OCI-LY7 (cell line): ENCODE measurements around the gene SCYGR4. TPM values are rescaled to one million over a fixed set of nuclear protein-coding genes. Genes with fewer than 3 reads are reported as not detected.

Source experiments
- BruUV-seq: library from RNA; stranded (reverse); fragments of 400-500 nt; replicated peaks from 2 replicates; lab custom pipeline; 2021; lab: Mats Ljungman, UMichigan
- CTCF ChIA-PET: fragments of 300-600 bp; sonication (Branson Sonifier 250); formaldehyde crosslinking; loops from one replicate; lab custom pipeline; 2022; ENCODE audit warnings: antibody characterized with exemption; ENCODE audit not compliant: unreplicated experiment; lab: Charles Lee
- POLR2A ChIA-PET: fragments of 300-600 bp; sonication (Branson Sonifier 250); formaldehyde crosslinking; loops from one replicate; lab custom pipeline; 2022; ENCODE audit warnings: antibody characterized with exemption; lab: Charles Lee
- DNase-seq: peaks from one replicate; pipeline ENCODE4 v3.0.0-alpha.2; 2015; ENCODE audit warnings: low spot score
- H2AFZ ChIP-seq: fragments of 200-600 bp; sonication (generic), shearing (Covaris generic); 2 replicates; pipeline ENCODE4 v1.6.1; 2014; ENCODE audit warnings: mild to moderate bottlenecking, antibody characterized with exemption, low read length, moderate library complexity
- H3K27ac ChIP-seq: fragments of 200-600 bp; sonication (generic); 2 replicates; pipeline ENCODE4 v1.5.1; 2014; ENCODE audit warnings: mixed run types, low read depth, mild to moderate bottlenecking, moderate library complexity, low read length, inconsistent platforms; ENCODE audit not compliant: poor library complexity, severe bottlenecking
- H3K36me3 ChIP-seq: fragments of 200-600 bp; sonication (generic); 2 replicates; pipeline ENCODE4 v1.6.1; 2014; ENCODE audit warnings: mild to moderate bottlenecking, antibody characterized with exemption, low read length, moderate library complexity, mixed read lengths; ENCODE audit not compliant: insufficient read depth
- H3K4me1 ChIP-seq: fragments of 200-600 bp; sonication (generic); 2 replicates; pipeline ENCODE4 v1.5.1; 2014; ENCODE audit warnings: mild to moderate bottlenecking, low read length; ENCODE audit not compliant: insufficient read depth, poor library complexity, severe bottlenecking
- H3K4me2 ChIP-seq: fragments of 200-600 bp; sonication (generic); 2 replicates; pipeline ENCODE4 v1.6.1; 2014; ENCODE audit warnings: mild to moderate bottlenecking, low read length
- H3K4me3 ChIP-seq: fragments of 200-600 bp; sonication (generic); 2 replicates; pipeline ENCODE4 v1.5.1; 2014; ENCODE audit warnings: mild to moderate bottlenecking, low read depth, low read length; ENCODE audit not compliant: poor library complexity, severe bottlenecking
- H3K79me2 ChIP-seq: fragments of 200-600 bp; sonication (generic); 2 replicates; pipeline ENCODE4 v1.6.1; 2016; ENCODE audit warnings: low read depth, mild to moderate bottlenecking, low read length, moderate library complexity, mixed read lengths; ENCODE audit not compliant: insufficient read depth
- H3K9me2 ChIP-seq: fragments of 200-600 bp; sonication (generic); 2 replicates; pipeline ENCODE4 v1.6.1; 2016; ENCODE audit warnings: mild to moderate bottlenecking, low read length, mixed read lengths; ENCODE audit not compliant: insufficient read depth
- H3K9me3 ChIP-seq: fragments of 200-600 bp; sonication (generic); 2 replicates; pipeline ENCODE4 v1.6.1; 2014; ENCODE audit warnings: mild to moderate bottlenecking, mixed run types, low read length, mixed read lengths
- H4K20me1 ChIP-seq: fragments of 200-600 bp; sonication (generic); 2 replicates; pipeline ENCODE4 v1.6.1; 2014; ENCODE audit warnings: mild to moderate bottlenecking, antibody characterized with exemption, low read length, moderate library complexity, mixed read lengths; ENCODE audit not compliant: insufficient read depth
- EZH2phosphoT487 ChIP-seq: fragments of 200-600 bp; sonication (generic); IDR thresholded peaks from 2 replicates; pipeline ENCODE4 v1.6.1; 2018; ENCODE audit warnings: low read depth, borderline replicate concordance, mild to moderate bottlenecking, mixed run types, antibody characterized with exemption, low read length, moderate library complexity, mixed read lengths
- intact Hi-C: fragments of 100-400 bp; cut with micrococcal nuclease; formaldehyde crosslinking; loops from one replicate; pipeline ENCODE4 v1.10.0; 2022; ENCODE audit not compliant: unreplicated experiment
- total RNA-seq, 2 experiments: library from RNA; depleted of rRNA in 1 of 2; stranded (reverse); fragments of >200 nt in 1 of 2; shearing (Covaris generic) in 1 of 2; gene quantifications; 2 replicates each; pipeline ENCODE4 v1.2.3, GENCODE V29; 2014 to 2022
- TF ChIP-seq, protein P1 (sequence below): fragments of 200-600 bp; sonication (generic); conservative IDR thresholded peaks from 2 replicates; pipeline ENCODE4 v1.5.1; 2014; ENCODE audit warnings: mild to moderate bottlenecking, antibody characterized with exemption, low read length, moderate library complexity, mixed read lengths

SCYGR4 gene
- total RNA-seq, 2 experiments from 2014 or later = not detected

DNA sequence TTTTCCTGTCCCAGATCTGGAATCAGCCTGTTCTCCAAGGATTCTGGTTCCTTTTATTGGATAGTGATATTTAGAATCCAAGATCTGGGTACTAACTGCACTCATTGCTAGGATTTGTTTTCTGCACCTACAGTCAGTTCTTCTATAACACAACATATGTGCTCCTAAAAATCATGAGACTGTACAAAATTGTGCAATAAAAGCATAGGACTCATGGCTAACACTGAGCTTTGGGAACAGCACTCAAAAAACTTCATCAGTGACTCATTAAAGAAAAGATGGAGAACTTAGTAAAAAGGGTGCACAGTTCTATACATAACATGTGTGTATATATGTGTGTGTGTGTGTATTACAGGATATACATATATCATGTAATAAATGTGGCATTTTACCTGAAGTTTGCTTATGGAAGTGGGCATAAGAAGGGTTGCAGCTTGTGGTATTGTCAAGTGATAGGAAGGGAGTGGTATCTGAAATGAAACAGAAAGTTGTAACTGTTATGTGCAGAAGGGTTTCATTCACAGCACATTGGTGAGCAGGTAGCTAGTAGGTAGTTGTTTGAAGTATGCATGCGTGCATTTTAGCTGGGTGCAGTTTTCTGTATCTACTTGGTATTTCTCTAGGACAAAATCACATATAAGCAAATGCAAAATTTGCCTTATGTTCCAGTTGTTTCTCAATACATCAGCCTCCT lies 24.5 kb upstream of the SCYGR4 start:
- Histone ChIP-seq H3K36me3 (no peaks in the 10 kb centered on the region), H3K4me2 (no peak overlapping the region), H3K27ac (no peak overlapping the region), H3K4me1 (no peaks in the 10 kb centered on the region), H3K9me3 (no peaks in the 10 kb centered on the region), H2AFZ (no peak overlapping the region), H3K79me2 (no peaks in the 10 kb centered on the region), H3K9me2 (no peaks in the 10 kb centered on the region), H4K20me1 (no peaks in the 10 kb centered on the region), H3K4me3 (no peak overlapping the region)
- ChIA-PET CTCF (no interaction called here), POLR2A (no interaction called here)
- intact Hi-C loops = no loop called here
- no peak for DNase-seq
- no peak for TF ChIP-seq EZH2phosphoT487
- TF ChIP-seq, protein P1, sequence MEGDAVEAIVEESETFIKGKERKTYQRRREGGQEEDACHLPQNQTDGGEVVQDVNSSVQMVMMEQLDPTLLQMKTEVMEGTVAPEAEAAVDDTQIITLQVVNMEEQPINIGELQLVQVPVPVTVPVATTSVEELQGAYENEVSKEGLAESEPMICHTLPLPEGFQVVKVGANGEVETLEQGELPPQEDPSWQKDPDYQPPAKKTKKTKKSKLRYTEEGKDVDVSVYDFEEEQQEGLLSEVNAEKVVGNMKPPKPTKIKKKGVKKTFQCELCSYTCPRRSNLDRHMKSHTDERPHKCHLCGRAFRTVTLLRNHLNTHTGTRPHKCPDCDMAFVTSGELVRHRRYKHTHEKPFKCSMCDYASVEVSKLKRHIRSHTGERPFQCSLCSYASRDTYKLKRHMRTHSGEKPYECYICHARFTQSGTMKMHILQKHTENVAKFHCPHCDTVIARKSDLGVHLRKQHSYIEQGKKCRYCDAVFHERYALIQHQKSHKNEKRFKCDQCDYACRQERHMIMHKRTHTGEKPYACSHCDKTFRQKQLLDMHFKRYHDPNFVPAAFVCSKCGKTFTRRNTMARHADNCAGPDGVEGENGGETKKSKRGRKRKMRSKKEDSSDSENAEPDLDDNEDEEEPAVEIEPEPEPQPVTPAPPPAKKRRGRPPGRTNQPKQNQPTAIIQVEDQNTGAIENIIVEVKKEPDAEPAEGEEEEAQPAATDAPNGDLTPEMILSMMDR = no peak
- BruUV-seq = no TSS peak

GRCh38 chr2:227595797-227596196 lies 21.5 kb upstream of the SCYGR4 start:
- Histone ChIP-seq H3K4me2 (no peak overlapping the region), H4K20me1 (no peaks in the 10 kb centered on the region), H3K9me3 (no peaks in the 10 kb centered on the region), H3K36me3 (no peaks in the 10 kb centered on the region), H3K79me2 (no peaks in the 10 kb centered on the region), H3K4me1 (no peaks in the 10 kb centered on the region), H3K9me2 (no peaks in the 10 kb centered on the region), H2AFZ (no peak overlapping the region), H3K4me3 (no peak overlapping the region), H3K27ac (no peak overlapping the region)
- intact Hi-C loops = no loop called here
- POLR2A ChIA-PET = no interaction called here
- BruUV-seq = no TSS peak
- CTCF ChIA-PET = no interaction called here
- TF ChIP-seq EZH2phosphoT487 = no peak
- TF ChIP-seq, protein P1 = no peak
- DNase-seq = no peak

- TF ChIP-seq, protein P1 = no peak
- no peak for TF ChIP-seq EZH2phosphoT487
These were observed 20.3 kb upstream of the SCYGR4 start for GRCh38 chr2:227597036-227597435.

More at GRCh38 chr2:227597036-227597435, 20.3 kb upstream of the SCYGR4 start:
- POLR2A ChIA-PET = interaction anchor here (0.6 kb wide), 1 partner anchor 38 kb away, joined by 9 read pairs; no protein-coding TSS in a partner anchor
- intact Hi-C loops = no loop called here
- no peaks in the 10 kb centered on the region for H3K4me1 ChIP-seq
- H3K9me3 ChIP-seq = no peaks in the 10 kb centered on the region
- no TSS peak for BruUV-seq
- H3K27ac ChIP-seq = no peak overlapping the region
- no peaks in the 10 kb centered on the region for H3K79me2 ChIP-seq
- CTCF ChIA-PET = no interaction called here
- no peak overlapping the region for H3K4me2 ChIP-seq
- H3K9me2 ChIP-seq = no peaks in the 10 kb centered on the region
- no peak overlapping the region for H3K4me3 ChIP-seq
- H3K36me3 ChIP-seq = no peaks in the 10 kb centered on the region
- no peaks in the 10 kb centered on the region for H4K20me1 ChIP-seq
- DNase-seq = no peak
- no peak overlapping the region for H2AFZ ChIP-seq
